Fibroblast of pulmonary artery (primary cell): ENCODE measurements around the gene SLC2A6.

Experiments used
- DNase-seq: peaks from one replicate; pipeline ENCODE4 v3.0.0-alpha.2; 2010; ENCODE audit warnings: low read depth
- H3K4me3 ChIP-seq: replicated peaks from 2 replicates; pipeline ENCODE4 v1.5.1; 2011; ENCODE audit warnings: low read depth, mild to moderate bottlenecking, control low read depth, low read length, moderate library complexity
- CTCF ChIP-seq: IDR thresholded peaks from 2 replicates; pipeline ENCODE4 v1.5.1; 2011; ENCODE audit warnings: mild to moderate bottlenecking, control low read depth, low read length, inconsistent platforms; ENCODE audit errors: missing control alignments

Gene SLC2A6

DNA sequence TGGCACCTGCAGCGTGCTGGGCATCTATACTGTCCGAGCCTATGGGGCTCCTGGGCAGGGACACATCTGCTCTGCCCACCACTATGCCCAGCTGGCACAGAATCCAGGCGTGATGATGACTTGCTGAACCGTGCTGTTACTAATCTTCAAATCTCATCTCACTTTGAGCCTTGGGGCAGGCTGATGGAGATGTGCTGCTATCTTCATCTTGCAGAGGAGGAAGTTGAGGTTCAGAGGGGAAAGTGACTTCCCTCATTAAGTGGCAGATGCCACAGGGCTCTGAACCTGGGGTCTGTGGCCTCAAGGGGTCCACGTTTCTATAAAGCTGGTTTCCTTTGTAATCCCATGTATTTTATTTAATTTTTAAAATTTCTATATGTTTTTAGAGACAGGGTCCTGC is 4.7 kb downstream of the SLC2A6 start:
- no peak for TF ChIP-seq CTCF
- no peak overlapping the region for H3K4me3 ChIP-seq
- DNase-seq, result no peak

DNA sequence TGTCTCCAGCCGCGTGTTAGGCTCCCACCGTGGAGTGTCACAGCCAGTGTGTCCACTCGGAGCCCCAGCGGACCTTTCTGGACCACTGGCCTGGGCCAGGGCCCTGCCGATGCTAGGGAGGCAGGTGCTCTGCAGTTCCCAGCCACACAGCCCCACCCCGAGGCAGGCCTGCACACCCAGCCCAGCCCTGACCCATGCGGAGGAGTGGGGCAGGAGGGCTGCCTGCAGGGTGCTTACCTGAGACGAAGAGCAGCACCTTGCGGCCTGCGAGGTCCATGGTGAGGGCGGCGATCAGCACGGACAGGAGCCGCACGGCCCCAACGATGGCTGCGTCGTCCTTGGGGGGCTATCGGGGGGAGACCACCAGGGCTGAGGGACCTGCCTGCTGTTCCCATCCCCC is 5.2 kb downstream of the SLC2A6 start:
- no peak for TF ChIP-seq CTCF
- no peak for DNase-seq
- no peak overlapping the region for H3K4me3 ChIP-seq

DNA sequence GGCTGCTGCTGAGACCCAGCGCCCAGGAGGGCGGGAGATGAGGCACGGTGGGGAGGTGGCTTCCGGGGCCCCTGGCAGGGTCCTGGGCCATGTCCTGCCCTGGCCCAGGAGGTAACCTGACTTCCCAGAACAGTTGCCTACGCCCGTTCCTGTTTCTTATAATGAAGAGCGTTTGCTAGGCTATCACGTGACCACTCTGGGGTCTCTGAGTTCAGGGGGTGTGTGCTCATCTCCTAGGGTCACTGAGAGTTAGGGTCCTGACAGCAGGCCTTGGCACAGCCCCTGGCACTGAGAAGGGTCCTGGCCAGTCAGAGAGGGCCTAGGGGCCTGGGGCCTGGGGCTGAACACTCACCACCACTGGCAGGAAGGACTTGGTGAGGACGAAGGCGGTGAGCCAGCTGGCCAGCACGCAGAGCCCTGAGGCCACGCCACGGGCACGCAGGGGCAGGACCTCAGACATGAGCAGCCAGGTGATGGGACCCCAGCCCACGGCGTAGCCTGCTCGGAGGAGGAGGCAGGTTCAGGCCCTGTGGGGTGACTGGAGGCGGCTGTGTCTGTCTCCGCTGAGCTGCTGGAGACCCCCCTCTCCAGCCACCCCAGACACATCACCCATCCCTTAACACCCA is 6.0 kb downstream of the SLC2A6 start:
- DNase-seq, result no peak
- no peak for TF ChIP-seq CTCF
- H3K4me3 ChIP-seq, result no peak overlapping the region

- no peak overlapping the region for H3K4me3 ChIP-seq
- no peak for TF ChIP-seq CTCF
- no peak for DNase-seq
Observed at GRCh38 chr9:133472277-133472645, 6.6 kb downstream of the SLC2A6 start.

DNA sequence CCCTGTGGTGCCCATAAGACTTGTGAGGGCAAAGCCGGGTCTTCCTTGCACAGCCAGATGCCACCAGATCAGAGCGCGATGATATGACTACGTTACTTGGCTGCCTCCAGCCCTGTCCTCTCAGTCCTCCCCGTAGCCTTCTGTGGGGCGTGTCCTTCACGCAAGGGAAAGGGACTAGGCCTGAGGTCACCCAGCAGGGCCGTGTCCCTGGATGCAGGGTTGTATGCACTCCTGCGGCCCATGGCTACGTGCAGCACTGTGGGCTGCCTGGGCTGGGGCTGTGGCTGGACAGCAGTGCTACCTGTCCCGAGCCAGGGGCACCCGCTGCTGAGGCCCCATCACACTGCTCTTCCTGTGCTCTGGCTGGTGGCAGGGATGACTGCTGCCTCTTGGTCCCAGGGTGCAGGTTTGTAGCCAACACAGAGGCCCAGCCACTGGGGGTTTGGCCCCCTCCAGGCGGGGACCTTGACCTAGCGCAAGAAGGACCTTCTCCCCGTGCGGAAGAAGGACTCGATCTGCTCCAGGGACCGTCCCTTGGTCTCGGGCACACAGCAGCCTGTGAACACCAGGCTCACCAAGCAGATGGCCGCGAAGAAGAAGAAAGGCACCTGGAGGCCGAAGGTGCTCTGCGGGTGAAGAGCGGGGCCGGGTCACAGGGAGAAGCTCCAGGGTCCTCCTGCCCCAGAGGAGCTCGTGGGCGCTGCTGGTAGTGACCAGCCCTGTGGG is 7.2 kb downstream of the SLC2A6 start:
- H3K4me3 ChIP-seq, result no peak overlapping the region
- DNase-seq, result no peak

GRCh38 chr9:133470988-133471387 is 7.9 kb downstream of the SLC2A6 start:
- no peak for DNase-seq
- TF ChIP-seq CTCF, result no peak
- no peak overlapping the region for H3K4me3 ChIP-seq

More for the DNA sequence above, 7.2 kb downstream of the SLC2A6 start:
- TF ChIP-seq CTCF, result no peak
